Endodermal cell (in vitro differentiated cells): ENCODE results near the gene KIF1B. TPM values are rescaled to one million over a fixed set of nuclear protein-coding genes. Genes with fewer than 3 reads are reported as not detected.
A peak's percentile ranks its signal among the peaks of the same experiment; 100 is the strongest.

ENCODE experiments used
- DNase-seq: peaks from one replicate; pipeline ENCODE4 v3.0.0-alpha.2; 2017
- H3K27ac ChIP-seq: 2 replicates; pipeline ENCODE4 v1.5.1; 2013; ENCODE audit warnings: mild to moderate bottlenecking, low read depth, low read length, moderate library complexity
- H3K27me3 ChIP-seq: 2 replicates; pipeline ENCODE4 v1.6.1; 2013; ENCODE audit warnings: mild to moderate bottlenecking, low read length, moderate library complexity; ENCODE audit not compliant: insufficient read depth, control insufficient read depth, poor library complexity, severe bottlenecking
- H3K36me3 ChIP-seq: 2 replicates; pipeline ENCODE4 v1.7.0; 2013; ENCODE audit warnings: mild to moderate bottlenecking, low read length, moderate library complexity; ENCODE audit not compliant: control insufficient read depth, insufficient read depth
- H3K4me1 ChIP-seq: one replicate; pipeline ENCODE4 v1.7.0; 2013; ENCODE audit warnings: low read length; ENCODE audit not compliant: control insufficient read depth, insufficient read depth
- H3K4me3 ChIP-seq: 2 replicates; pipeline ENCODE4 v1.5.1; 2013; ENCODE audit warnings: mild to moderate bottlenecking, low read length, moderate library complexity
- H3K9ac ChIP-seq: 2 replicates; pipeline ENCODE4 v1.6.1; 2013; ENCODE audit warnings: mild to moderate bottlenecking, low read length, moderate library complexity; ENCODE audit not compliant: poor library complexity, severe bottlenecking; ENCODE audit errors: extremely low read depth
- H3K9me3 ChIP-seq: 2 replicates; pipeline ENCODE4 v1.6.1; 2013; ENCODE audit warnings: mild to moderate bottlenecking, low read length, moderate library complexity; ENCODE audit not compliant: control insufficient read depth
- H3K27ac Mint-ChIP-seq: 2 replicates; pipeline ENCODE4 v1.8.0; 2020; ENCODE audit warnings: mixed read lengths
- H3K27me3 Mint-ChIP-seq: 2 replicates; pipeline ENCODE4 v1.8.0; 2021; ENCODE audit warnings: mild to moderate bottlenecking, mixed read lengths; ENCODE audit not compliant: insufficient read depth
- H3K36me3 Mint-ChIP-seq: 2 replicates; pipeline ENCODE4 v1.8.0; 2020; ENCODE audit warnings: low read depth, mixed read lengths
- H3K4me1 Mint-ChIP-seq: 2 replicates; pipeline ENCODE4 v1.8.0; 2020; ENCODE audit warnings: mixed read lengths
- H3K4me3 Mint-ChIP-seq: 2 replicates; pipeline ENCODE4 v1.8.0; 2020; ENCODE audit warnings: mild to moderate bottlenecking, moderate library complexity, mixed read lengths
- H3K9me3 Mint-ChIP-seq: 2 replicates; pipeline ENCODE4 v1.8.0; 2020; ENCODE audit warnings: mild to moderate bottlenecking, mixed read lengths
- CTCF ChIP-seq: fragments of 200-600 bp; sonication (generic); conservative IDR thresholded peaks from 2 replicates; pipeline ENCODE4 v1.5.0; 2021; ENCODE audit warnings: antibody characterized with exemption, mild to moderate bottlenecking
- WGBS, 2 experiments: methylation state at CpG; one replicate each; pipeline versions ENCODE4 v1.1.5 to v1.1.7; 2013; ENCODE audit warnings: missing lambda C conversion rate in 2 of 2, mixed read lengths in 1 of 2; ENCODE audit not compliant: insufficient coverage in 1 of 2, insufficient read length in 1 of 2; 5-methylcytosine and 5-hydroxymethylcytosine counted together
- total RNA-seq, 2 donors: library from RNA; stranded (reverse); fragmentation: NEBNext Ultra II Directional in 1 of 2; extraction: Animal tissue kit (Norgen Biotek cat#: 25700) in 1 of 2; gene quantifications; 2 replicates in 1 of 2; 3 replicates in 1 of 2; pipeline ENCODE4 v1.2.1, GENCODE V29; 2021

Gene KIF1B
- total RNA-seq, 2 donors from 2014 or later = 71.5 to 74.2 TPM

- Mint-ChIP-seq H3K27me3 (peaks cover 50% of the 10 kb centered on the region), H3K27ac (peak overlapping the region; percentile 89), H3K9me3 (no peaks in the 10 kb centered on the region), H3K4me1 (peaks cover 28% of the 10 kb centered on the region), H3K4me3 (no peak overlapping the region), H3K36me3 (peaks cover 84% of the 10 kb centered on the region)
- H3K4me3 ChIP-seq = no peak overlapping the region
- no peak for TF ChIP-seq CTCF
- no peaks in the 10 kb centered on the region for H3K9me3 ChIP-seq
- peak; percentile 84 for DNase-seq
- peak overlapping the region; percentile 73 for H3K27ac ChIP-seq
- H3K27me3 ChIP-seq = peaks cover 51% of the 10 kb centered on the region
- H3K9ac ChIP-seq = no peak overlapping the region
- H3K36me3 ChIP-seq = peaks cover 72% of the 10 kb centered on the region
- WGBS, 2 experiments = 44 to 54% methylated on average over 2 to 5 of the region's 5 CpGs
- H3K4me1 ChIP-seq = peaks cover 4% of the 10 kb centered on the region
Measured at GRCh38 chr1:10339815-10340214, 129.4 kb downstream of the KIF1B start.

GRCh38 chr1:10340930-10341590 is 130.7 kb downstream of the KIF1B start:
- WGBS, 2 experiments = 97% methylated on average over 2 of the region's 2 CpGs; no CpG with 5 or more reads in 1 of the 2 experiments
- H3K36me3 ChIP-seq = peaks cover 73% of the 10 kb centered on the region

GRCh38 chr1:10347109-10347508 is 136.7 kb downstream of the KIF1B start:
- Mint-ChIP-seq H3K36me3 (peaks cover 72% of the 10 kb centered on the region), H3K27ac (no peak overlapping the region), H3K27me3 (peaks cover 59% of the 10 kb centered on the region), H3K4me1 (peaks cover 19% of the 10 kb centered on the region), H3K4me3 (no peak overlapping the region), H3K9me3 (no peaks in the 10 kb centered on the region)
- Histone ChIP-seq H3K9ac (no peak overlapping the region), H3K27me3 (peaks cover 65% of the 10 kb centered on the region), H3K9me3 (no peaks in the 10 kb centered on the region), H3K27ac (no peak overlapping the region), H3K4me3 (no peak overlapping the region), H3K36me3 (peaks cover 69% of the 10 kb centered on the region), H3K4me1 (peaks cover 6% of the 10 kb centered on the region)
- DNase-seq = no peak
- no peak for TF ChIP-seq CTCF

More at GRCh38 chr1:10340930-10341590, 130.7 kb downstream of the KIF1B start:
- H3K9me3 ChIP-seq = no peaks in the 10 kb centered on the region
- no peak overlapping the region for H3K27ac Mint-ChIP-seq
- peaks cover 63% of the 10 kb centered on the region for H3K27me3 Mint-ChIP-seq
- no peaks in the 10 kb centered on the region for H3K9me3 Mint-ChIP-seq
- peaks cover 28% of the 10 kb centered on the region for H3K4me1 Mint-ChIP-seq
- H3K4me3 ChIP-seq = no peak overlapping the region
- DNase-seq = no peak
- peaks cover 85% of the 10 kb centered on the region for H3K36me3 Mint-ChIP-seq
- no peak overlapping the region for H3K27ac ChIP-seq
- no peak for TF ChIP-seq CTCF
- peaks cover 63% of the 10 kb centered on the region for H3K27me3 ChIP-seq
- no peak overlapping the region for H3K4me3 Mint-ChIP-seq
- H3K9ac ChIP-seq = no peak overlapping the region
- peaks cover 4% of the 10 kb centered on the region for H3K4me1 ChIP-seq
